Measurements from ENCODE around the gene RUNX3.

RUNX3 gene

GRCh38 chr1:24948079-24948827 lies 18.2 kb upstream of the RUNX3 start:
- DNase-seq (ENCODE audit: low spot score) (no peak), FAIRE-seq (no peak)

- peak; percentile 98 for FAIRE-seq
These were observed 17.0 kb upstream of the RUNX3 start for GRCh38 chr1:24946861-24947658.

DNA sequence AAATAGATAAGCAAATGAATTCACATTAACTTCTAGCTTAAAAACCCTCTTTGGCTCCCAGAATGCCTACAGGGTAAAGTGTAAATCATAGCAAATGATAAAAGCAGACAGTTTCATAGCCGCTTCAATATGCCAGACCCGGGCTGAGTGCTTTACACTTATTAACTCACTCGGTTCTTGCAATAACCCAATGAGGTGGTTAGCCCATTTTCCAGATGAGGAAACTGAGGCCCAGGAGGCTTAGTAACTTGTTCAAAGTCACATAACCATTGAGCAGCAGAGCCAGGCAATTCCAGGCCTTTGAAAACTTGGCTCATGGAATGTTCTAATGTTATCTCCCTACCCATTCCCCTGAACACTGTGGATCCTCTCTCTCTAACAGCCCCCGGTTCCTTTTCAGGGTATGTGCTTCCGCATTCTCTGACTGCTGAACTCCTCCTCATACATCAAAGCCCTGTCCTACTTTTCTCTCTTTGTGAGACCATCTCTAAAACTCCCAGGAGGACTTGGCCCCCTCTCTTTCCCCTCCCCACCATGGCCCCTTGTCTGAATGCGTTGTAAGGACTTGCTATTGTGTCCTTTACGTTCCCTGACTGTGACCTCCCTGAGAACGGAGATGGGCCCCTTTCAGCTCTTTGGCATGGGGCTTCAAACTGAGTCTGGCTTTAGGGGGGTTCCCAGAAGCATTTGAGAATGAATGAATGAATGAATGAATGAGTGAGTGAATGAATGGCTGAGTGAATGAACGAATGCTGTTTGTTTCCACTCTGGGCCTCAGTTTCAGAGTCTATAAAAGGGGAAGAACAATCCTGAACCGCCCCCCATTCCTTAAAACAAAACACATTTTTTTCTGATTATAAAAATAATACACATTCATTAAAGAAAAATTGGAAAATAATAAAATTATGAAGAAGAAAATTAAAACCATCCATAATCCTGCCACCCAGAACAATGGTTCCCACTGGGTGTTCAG lies 15.6 kb upstream of the RUNX3 start:
- no peak for DNase-seq (ENCODE audit: low spot score)
- FAIRE-seq = no peak

More at GRCh38 chr1:24946861-24947658, 17.0 kb upstream of the RUNX3 start:
- peak; percentile 96 for DNase-seq (ENCODE audit: low spot score)

DNA sequence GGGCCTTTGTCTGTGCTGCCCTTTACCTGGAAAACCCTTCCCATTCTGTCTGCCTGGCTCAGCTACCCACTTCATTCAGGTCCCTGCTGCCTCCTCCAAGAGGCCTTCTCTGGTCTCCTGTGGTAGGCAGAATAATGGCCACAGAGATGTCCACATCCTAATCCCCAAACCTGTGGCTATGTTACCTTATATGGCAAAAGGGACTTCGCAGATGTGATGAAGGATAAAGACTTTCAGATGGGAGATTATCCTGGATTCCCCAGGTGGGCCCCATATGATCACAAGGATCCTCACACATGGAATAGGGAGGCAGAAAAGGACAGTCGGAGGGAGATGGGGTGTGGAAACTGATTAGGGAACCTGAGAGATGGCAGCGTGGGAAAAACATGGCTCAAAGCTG lies 14.2 kb upstream of the RUNX3 start:
- DNase-seq (ENCODE audit: low spot score) (no peak), FAIRE-seq (no peak)

- no peak for DNase-seq (ENCODE audit: low spot score)
- FAIRE-seq = no peak
These were observed 12.7 kb upstream of the RUNX3 start for GRCh38 chr1:24942789-24943188.

GRCh38 chr1:24941564-24941963 lies 11.5 kb upstream of the RUNX3 start:
- DNase-seq (ENCODE audit: low spot score) (no peak), FAIRE-seq (no peak)

DNA sequence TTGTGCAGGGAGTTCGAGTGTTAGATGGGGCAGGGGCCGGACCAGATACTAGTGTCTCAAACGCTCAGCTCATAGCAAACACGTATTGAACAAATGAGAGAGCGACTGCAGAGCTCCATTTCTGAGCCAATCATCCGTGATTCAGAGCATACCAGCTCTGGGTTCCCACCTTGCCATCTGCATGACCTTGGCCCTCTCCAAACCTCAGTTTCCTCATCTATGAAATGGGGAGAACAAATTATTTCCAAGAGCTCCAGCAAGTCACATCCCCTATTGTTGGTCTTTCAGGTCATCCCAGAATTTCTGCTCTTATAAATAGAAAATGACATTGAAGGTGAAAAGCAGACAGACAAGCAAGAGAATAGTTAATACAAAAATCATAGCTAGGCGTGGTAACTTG lies 10.2 kb upstream of the RUNX3 start:
- FAIRE-seq = no peak
- DNase-seq (ENCODE audit: low spot score) = no peak

GRCh38 chr1:24939675-24940193 lies 9.7 kb upstream of the RUNX3 start:
- no peak for DNase-seq (ENCODE audit: low spot score)
- no peak for FAIRE-seq

- DNase-seq (ENCODE audit: low spot score) = no peak
These were observed 9.1 kb upstream of the RUNX3 start for GRCh38 chr1:24939040-24939674.

GRCh38 chr1:24938276-24938675 lies 8.2 kb upstream of the RUNX3 start:
- DNase-seq (ENCODE audit: low spot score) (no peak), FAIRE-seq (no peak)

More at GRCh38 chr1:24939040-24939674, 9.1 kb upstream of the RUNX3 start:
- no peak for FAIRE-seq

- no peak for DNase-seq (ENCODE audit: low spot score)
- no peak for FAIRE-seq
These were observed 6.6 kb upstream of the RUNX3 start for GRCh38 chr1:24936684-24937083.

GRCh38 chr1:24935615-24936484 lies 5.8 kb upstream of the RUNX3 start:
- FAIRE-seq (no peak), DNase-seq (ENCODE audit: low spot score) (no peak)

DNA sequence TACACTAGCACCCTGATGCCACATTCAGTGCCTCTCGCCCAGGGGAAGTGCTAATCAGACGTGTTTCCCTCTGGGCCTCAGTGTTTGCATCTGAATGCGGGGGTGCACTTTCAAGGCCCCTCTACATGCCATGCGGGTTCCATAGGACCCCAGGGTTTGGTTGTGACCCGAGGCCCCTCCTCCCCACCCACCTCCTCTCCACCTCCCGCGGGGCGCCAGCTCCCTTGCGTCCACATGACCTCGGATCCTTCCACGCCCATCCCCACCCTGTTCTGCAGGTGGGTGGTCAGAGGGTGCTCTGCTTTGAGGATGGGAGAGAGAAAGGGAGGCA lies 5.1 kb upstream of the RUNX3 start:
- FAIRE-seq (no peak), DNase-seq (ENCODE audit: low spot score) (no peak)

GRCh38 chr1:24934310-24935195 lies 4.5 kb upstream of the RUNX3 start:
- FAIRE-seq (no peak), DNase-seq (ENCODE audit: low spot score) (no peak)

- FAIRE-seq (no peak), DNase-seq (ENCODE audit: low spot score) (no peak)
These were observed 3.4 kb upstream of the RUNX3 start for GRCh38 chr1:24933468-24933867.

GRCh38 chr1:24932725-24933294 lies 2.7 kb upstream of the RUNX3 start:
- DNase-seq (ENCODE audit: low spot score) (no peak), FAIRE-seq (no peak)

- DNase-seq (ENCODE audit: low spot score) (no peak), FAIRE-seq (no peak)
These were observed 2.2 kb upstream of the RUNX3 start for GRCh38 chr1:24932284-24932683.

DNA sequence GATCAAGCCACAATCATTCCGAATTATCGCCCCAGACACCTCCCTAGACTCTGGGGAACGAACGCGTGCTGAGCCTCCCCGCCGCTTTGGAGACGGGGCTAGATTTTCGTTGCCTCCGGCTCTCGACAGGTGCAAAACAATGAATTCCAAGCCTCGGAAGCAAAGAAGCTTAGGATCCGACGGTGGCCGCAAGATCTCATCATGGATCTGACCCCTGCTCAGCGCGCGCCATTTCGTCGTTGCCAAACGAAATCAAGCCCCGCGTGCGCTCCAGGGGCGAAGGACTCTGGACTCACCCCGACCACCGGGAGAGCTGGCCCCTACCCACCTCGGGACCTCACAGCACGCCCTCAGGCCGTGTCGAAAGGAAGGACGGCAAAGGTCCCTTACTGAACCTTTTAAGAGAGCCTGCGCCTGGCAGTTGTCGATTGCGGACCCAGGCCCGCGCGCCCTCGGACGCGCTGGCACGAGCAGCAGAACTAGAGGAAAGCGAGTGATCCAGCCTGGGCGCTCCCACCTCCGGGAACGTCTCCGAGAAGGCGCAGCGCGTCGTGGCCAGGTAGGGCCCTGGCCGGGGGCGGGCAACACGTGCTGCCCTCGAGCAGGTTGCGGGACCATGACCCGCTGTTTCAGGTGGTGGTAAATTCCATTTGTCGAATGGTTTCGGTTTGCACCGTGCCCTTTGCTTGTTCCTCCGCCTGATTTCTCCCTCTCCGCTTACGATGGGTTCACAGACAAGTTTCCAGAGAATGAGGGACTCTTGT lies 1.6 kb upstream of the RUNX3 start:
- FAIRE-seq (no peak), DNase-seq (ENCODE audit: low spot score) (no peak)

Measured in RCC 7860 (cell line).